NT2/D1 (cell line): ENCODE measurements around the gene KCNJ9.

Source experiments
- SUZ12 ChIP-seq: IDR thresholded peaks from 2 replicates; pipeline ENCODE4 v1.6.1; 2011; ENCODE audit not compliant: insufficient read length, insufficient read depth; ENCODE audit errors: extremely low read depth
- YY1 ChIP-seq: IDR thresholded peaks from 2 replicates; pipeline ENCODE4 v1.6.1; 2011; ENCODE audit not compliant: insufficient read length, insufficient read depth
- ZNF274 ChIP-seq: IDR thresholded peaks from 2 replicates; pipeline ENCODE4 v1.6.1; 2011; ENCODE audit warnings: mild to moderate bottlenecking, low read depth, low read length

GRCh38 chr1:160092366-160093068, 11.2 kb downstream of the KCNJ9 start:
- TF ChIP-seq YY1 = no peak
- TF ChIP-seq SUZ12 = no peak
- TF ChIP-seq ZNF274 = no peak
